Stimulated activated CD8-positive, alpha-beta memory T cell treated with anti-CD3 and anti-CD28 coated beads, Interleukin-4, amount 100 ng/mL, for 4 hours (primary cell): ENCODE results near the gene ANKRD18B.
"Not testable (repeated sequence)": the region's sequence is repeated elsewhere in the genome, so short reads cannot be mapped to it uniquely, and the experiment has no call there.

Experiments used
- DNase-seq, 2 donors: peaks; one replicate each; pipeline ENCODE4 v3.0.0-alpha.2; 2020; ENCODE audit warnings: low read depth in 2 of 2, low spot score in 1 of 2

ANKRD18B gene

DNA sequence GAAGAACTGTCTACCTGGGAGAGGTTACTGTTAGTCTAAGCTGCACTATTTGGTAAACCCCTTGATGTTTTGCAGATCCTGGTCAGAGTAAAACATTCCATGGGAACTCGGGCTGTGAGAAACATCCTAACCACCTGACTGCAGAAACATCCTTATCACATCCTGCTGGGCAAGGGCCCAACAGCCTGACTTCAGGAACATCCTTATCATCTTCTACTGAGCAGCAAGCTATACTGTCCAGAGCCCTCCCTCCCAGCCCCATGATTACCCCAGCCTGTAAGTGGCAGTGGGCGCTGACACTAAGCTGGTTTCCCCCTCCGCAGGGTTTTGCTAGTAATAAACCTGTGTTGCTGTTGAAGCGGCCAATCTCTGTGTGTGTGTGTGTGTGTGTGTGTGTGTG is 80.9 kb downstream of the ANKRD18B start:
- DNase-seq, result not testable (repeated sequence)

DNA sequence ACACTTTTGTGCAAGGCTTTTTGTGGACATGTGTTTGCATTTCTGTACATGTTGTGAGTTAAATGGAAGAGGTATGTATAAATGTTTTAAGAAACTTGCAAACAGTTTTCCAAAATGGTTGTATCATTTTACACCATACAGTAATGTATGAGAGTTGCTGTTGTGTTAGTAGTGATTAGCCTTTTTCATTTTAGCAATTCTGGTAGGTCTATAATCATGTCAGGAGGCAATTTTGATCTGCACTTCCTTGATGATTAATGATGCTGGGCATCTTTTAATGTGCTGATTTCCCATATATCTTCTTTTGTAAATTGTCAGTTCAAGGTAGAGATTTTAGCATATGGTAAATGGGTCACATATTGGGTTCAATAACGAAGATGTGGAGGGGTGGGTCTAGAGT is 87.3 kb downstream of the ANKRD18B start:
- no peak for DNase-seq

DNA sequence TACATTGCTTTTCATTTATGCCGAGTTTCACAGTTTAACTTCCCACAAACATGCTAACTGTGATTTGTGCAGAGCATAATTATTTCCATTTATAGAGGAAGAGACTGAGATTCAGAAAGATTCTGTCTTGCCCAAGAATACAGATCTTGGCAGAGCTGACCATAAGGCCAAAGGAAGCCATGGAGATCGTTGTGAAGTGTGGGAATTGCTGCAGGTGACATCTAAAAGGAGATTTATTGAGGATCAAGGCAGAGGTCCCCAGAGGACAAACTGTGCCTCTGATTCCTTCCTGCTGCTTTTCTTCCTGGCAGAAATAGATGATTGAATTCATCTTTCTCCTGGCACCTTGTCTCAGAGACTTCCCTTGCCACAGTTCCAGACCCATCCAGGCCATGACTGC is 88.4 kb downstream of the ANKRD18B start:
- not testable (repeated sequence) for DNase-seq

- DNase-seq, result no peak
Observed at GRCh38 chr9:33614001-33614687, 90.1 kb downstream of the ANKRD18B start.

DNA sequence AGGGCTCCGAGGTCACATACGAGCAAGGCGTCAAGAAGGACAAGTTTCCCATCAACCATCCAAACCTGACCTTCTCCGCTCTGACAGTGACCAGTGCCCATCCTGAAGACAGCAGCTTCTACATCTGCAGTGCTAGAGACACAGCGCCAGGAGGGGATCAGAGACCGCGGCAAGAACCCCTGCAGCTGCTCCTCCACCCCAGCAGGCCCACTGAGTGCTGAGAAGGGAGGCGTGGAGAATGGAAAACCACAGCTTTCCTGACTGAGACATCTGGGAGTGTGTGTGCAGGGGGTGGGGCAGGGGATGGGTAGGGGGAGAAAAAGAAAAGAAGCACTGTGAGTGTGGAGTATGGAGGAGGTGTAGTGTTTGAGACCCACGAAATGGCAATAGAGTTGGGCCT is 94.3 kb downstream of the ANKRD18B start:
- DNase-seq, result not testable (repeated sequence)

DNA sequence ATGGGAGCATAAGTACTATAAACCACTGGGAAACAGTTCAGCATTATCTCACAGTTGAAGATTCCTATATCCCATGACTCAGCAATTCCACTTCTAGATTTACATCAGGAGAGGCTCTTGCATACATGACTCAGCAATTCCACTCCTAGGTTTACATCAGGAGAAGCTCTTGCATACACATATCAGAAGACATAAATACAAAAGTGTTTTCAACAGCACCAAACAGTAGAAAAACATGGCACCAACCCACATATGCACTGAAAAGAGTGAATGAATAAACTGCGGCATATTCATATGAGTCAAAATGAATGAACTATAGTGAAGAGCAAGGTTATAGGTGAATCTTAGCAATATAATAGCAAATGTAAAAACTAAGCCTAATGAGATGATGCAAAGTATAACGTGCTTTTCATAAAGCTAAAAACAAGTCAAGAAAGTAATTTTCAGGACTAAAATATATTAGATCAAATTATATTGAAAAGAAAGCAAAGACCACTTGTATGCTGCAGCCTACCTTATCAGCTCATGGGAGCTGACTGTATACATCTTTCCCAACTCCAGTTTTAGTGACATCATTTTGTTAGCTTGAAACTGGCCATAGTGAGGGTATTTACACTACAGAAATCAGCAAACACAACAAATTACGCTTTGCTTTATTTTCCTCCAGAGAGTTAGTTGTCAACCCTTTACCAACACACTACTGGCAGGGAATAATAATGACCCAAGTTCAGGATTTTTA is 95.8 kb downstream of the ANKRD18B start:
- no peak for DNase-seq

GRCh38 chr9:33620738-33621439 is 96.8 kb downstream of the ANKRD18B start:
- no peak for DNase-seq
